Mesodermal cell (in vitro differentiated cells): ENCODE measurements around the gene FHOD1.

Experiments
- H3K27ac ChIP-seq: 2 replicates; pipeline ENCODE4 v1.7.0; 2013; ENCODE audit warnings: mild to moderate bottlenecking, low read depth, low read length, moderate library complexity; ENCODE audit not compliant: severe bottlenecking
- H3K36me3 ChIP-seq: 2 replicates; pipeline ENCODE4 v1.7.1; 2013; ENCODE audit warnings: mild to moderate bottlenecking, low read length, moderate library complexity; ENCODE audit not compliant: control insufficient read depth, insufficient read depth
- H3K4me1 ChIP-seq: one replicate; pipeline ENCODE4 v1.7.1; 2013; ENCODE audit warnings: mild to moderate bottlenecking, low read length; ENCODE audit not compliant: insufficient read depth, control insufficient read depth, poor library complexity, severe bottlenecking
- H3K4me3 ChIP-seq: 2 replicates; pipeline ENCODE4 v1.7.0; 2013; ENCODE audit warnings: low read length, control low read depth, mild to moderate bottlenecking; ENCODE audit not compliant: insufficient read depth, poor library complexity, severe bottlenecking; ENCODE audit errors: extremely low read depth
- H3K9me3 ChIP-seq: 2 replicates; pipeline ENCODE4 v1.7.1; 2013; ENCODE audit warnings: mild to moderate bottlenecking, low read length, moderate library complexity; ENCODE audit not compliant: control insufficient read depth
- WGBS, 2 experiments: methylation state at CpG; one replicate each; pipeline ENCODE4 v1.1.5; 2013; ENCODE audit warnings: missing lambda C conversion rate in 2 of 2; ENCODE audit not compliant: insufficient coverage in 2 of 2; 5-methylcytosine and 5-hydroxymethylcytosine counted together

Gene FHOD1

DNA sequence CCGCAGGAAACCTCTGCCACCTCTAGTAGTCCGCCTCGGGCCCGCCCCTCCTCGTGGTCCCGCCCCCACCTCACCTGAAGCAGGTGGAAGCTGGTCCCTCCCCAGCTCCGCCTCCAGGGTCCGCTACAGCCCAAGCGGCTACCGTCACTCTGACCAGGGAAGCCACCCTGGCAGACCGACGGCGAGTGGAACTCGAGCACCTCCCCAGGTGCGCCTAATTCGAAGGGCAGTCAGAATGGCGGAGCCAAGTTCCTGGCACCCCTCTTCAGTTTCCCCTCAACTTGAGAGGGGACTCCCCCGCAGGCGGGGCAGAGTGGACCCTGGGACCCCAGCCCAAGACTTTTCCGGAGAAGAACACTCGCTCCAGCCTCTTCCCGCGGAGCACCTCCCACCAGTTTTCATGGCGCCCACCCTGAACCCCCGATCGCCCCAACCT lies 507 bp downstream of the FHOD1 start:
- Histone ChIP-seq H3K4me1 (peaks cover 49% of the 10 kb centered on the region), H3K27ac (peak overlapping the region; percentile 96), H3K9me3 (no peaks in the 10 kb centered on the region), H3K36me3 (peaks cover 8% of the 10 kb centered on the region), H3K4me3 (peak overlapping the region; percentile 86)
- WGBS, 2 experiments = 0% methylated on average over 20 to 22 of the region's 26 CpGs

DNA sequence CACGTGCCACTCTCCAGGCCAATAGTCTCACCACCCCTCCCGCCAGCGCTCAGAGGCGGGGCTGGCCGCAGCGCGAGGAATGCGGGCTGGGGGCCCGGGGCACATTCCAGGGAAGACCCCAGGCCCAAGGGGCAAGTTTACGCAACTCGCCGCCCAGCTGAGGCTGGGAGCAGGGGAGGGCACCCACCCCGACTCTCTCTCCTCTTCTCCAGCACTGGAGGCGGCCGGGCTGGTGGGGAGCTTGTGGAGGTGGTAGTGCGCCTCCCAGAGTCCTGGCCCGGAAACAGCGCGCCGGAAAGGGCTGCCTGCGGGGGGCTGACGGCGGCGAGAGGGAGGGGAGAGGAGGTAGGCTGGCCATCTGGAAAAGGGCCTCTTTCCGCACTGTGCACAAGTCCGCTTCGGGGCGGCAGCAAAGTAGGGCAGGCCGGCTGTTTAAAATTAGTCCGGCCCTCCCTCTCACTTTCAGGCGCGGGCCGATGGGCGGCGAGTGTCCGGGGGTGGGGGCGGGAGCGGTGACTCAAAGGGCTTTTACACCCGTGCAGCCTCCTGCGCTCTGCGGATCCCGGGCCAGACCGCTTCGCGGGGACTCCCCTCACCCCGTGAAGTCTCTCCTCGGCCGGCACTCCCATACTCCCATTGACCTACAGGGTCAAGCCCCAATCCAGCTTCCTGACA lies 1.1 kb downstream of the FHOD1 start:
- WGBS, 2 experiments = 0 to 1% methylated on average over 27 to 34 of the region's 48 CpGs
- Histone ChIP-seq H3K27ac (peak overlapping the region; percentile 96), H3K36me3 (peaks cover 8% of the 10 kb centered on the region)

DNA sequence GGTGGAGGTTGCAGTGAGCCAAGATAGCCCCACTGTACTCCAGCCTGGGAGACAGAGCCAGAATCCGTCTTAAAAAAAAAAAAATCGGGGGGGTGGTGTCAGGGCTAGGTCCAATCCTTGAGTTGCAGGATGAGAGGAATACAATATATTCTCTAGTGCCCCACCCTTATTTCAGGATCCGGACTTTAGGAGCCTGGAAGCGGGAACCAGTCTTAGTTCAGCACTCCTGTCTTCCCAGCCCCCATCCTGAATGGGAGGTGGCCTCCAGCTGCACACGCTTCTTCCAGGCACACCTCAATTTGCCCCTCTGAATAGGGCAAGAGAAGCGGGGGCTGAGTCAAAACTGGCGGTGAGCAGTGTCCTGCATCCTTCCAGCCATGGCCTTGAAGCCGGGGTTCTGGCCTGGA lies 1.6 kb downstream of the FHOD1 start:
- H3K4me3 ChIP-seq = peak overlapping the region; percentile 86
- H3K9me3 ChIP-seq = no peaks in the 10 kb centered on the region
- 15 to 32% methylated on average over 5 to 7 of the region's 8 CpGs for WGBS, 2 experiments
- H3K36me3 ChIP-seq = peaks cover 8% of the 10 kb centered on the region
- H3K4me1 ChIP-seq = peaks cover 57% of the 10 kb centered on the region
- H3K27ac ChIP-seq = peak overlapping the region; percentile 96

More for the DNA sequence above, 1.1 kb downstream of the FHOD1 start:
- Histone ChIP-seq H3K4me1 (peaks cover 54% of the 10 kb centered on the region), H3K9me3 (no peaks in the 10 kb centered on the region), H3K4me3 (peak overlapping the region; percentile 86)

DNA sequence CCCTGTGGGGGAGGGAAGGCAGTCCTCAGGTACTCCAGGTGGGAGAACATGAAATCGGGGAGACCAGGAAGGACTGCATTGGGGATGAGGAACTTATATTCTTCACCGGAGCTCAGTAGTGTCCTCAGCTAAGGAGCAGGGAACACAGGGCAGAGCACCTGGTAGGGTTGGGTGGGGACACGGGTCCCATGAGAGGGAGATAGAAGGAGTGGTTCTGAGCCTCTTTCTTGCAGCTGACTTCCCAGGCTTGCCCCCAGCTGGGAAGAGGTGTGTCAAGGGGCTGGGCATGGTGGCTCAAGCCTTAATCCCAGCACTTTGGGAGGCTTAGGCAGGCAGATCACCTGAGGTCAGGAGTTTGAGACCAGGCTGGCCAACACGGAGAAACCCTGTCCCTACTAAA lies 2.1 kb downstream of the FHOD1 start:
- H3K9me3 ChIP-seq = no peaks in the 10 kb centered on the region
- WGBS, 2 experiments = 84 to 88% methylated on average over 3 to 4 of the region's 4 CpGs
- H3K4me1 ChIP-seq = peaks cover 62% of the 10 kb centered on the region
- H3K27ac ChIP-seq = peak overlapping the region; percentile 96
- peak overlapping the region; percentile 86 for H3K4me3 ChIP-seq
- peaks cover 8% of the 10 kb centered on the region for H3K36me3 ChIP-seq

DNA sequence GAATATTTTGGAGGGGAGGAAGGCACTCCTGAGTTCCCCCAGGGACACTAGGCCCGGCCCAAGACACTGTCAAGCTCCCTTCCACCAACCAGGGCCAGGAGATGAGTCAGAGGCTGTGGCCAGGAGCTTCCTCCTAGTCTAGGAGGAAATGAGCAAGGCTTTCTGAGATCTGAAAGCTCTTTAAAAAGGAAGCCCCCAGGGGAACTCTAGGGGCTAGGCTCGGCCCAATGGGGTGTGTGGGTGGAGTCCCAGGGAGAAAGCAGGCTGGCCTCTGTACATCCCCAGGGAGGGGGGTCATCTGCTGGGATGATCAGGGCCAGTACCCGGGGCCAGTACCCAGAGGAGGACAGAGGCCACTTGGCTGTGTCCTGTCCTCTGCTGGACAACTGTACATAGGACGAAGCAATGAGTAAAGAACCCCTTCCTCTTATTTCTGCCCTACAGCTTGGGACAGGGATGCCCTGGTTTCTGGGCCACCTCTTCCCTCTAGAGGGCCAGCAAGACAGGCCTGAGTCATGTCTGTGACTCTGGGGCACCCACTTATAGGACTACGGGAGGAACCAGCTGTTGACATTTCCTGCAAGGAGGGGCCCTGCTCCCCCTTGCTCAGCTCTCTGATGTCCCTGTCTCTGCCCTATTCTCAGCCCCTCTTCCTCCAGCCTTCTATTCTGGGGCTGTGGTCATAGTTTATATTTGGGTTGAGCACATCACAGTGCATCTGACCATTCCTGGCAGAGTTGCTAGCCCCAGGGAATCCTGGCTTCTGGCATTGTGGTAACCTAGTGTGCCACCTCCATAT lies 2.7 kb downstream of the FHOD1 start:
- WGBS, 2 experiments = 56 to 72% methylated on average over 4 to 5 of the region's 5 CpGs
- H3K36me3 ChIP-seq = peaks cover 13% of the 10 kb centered on the region
- peaks cover 68% of the 10 kb centered on the region for H3K4me1 ChIP-seq
- peak overlapping the region; percentile 86 for H3K4me3 ChIP-seq
- no peaks in the 10 kb centered on the region for H3K9me3 ChIP-seq
- H3K27ac ChIP-seq = peak overlapping the region; percentile 96

DNA sequence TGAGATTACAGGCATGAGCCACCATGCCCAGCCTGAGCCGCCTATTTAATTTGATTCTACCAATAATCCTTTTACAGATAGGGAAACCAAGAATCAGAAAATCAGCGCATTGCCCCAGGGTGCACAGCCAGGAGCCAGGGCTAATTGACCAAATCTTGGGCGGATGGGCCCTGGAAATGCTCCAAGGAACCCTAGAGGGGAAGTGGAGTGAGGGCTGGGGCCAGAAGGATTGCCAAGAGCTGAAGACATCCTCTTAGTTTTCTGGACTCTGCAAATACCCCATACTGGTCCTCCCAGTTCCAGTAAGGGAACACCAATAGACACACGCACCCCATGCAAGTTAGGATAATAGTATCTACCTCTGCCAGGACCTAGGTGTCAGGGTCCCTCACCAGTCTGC lies 3.8 kb downstream of the FHOD1 start:
- Histone ChIP-seq H3K36me3 (peaks cover 23% of the 10 kb centered on the region), H3K9me3 (no peaks in the 10 kb centered on the region), H3K27ac (peak overlapping the region; percentile 96), H3K4me3 (no peak overlapping the region), H3K4me1 (peaks cover 67% of the 10 kb centered on the region)
- 95 to 98% methylated on average over 4 of the region's 4 CpGs for WGBS, 2 experiments

DNA sequence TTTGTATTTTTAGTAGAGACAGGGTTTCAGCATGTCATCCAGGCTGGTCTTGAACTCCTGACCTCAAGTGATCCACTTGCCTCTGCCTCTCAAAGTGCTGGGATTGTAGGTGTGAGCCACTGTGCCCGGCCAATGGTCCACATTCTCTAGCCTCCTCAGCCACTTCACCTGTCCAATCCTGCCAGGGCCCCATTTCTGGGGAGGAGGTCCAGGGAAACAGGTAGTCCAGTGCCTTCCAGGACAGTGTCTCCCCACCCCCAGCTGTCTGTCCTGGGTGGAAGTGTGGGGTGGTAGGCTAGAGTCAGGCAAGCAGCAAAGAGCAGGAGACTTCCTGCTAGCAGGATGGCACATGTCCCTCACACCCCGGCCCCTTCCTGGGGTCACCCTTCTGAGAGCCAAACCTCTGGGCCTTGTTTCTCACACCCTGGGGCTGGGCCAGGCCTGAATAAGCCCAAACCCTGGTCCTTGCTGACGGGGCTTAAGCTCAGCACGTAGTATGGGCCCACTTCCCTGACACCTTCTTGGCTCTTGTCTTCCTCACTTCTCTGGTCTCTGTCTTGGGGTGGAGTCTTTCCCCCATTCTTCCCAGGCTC lies 5.0 kb downstream of the FHOD1 start:
- WGBS, 2 experiments = 87 to 93% methylated on average over 3 of the region's 4 CpGs
- peak overlapping the region; percentile 97 for H3K27ac ChIP-seq
- peaks cover 36% of the 10 kb centered on the region for H3K36me3 ChIP-seq
- H3K4me3 ChIP-seq = no peak overlapping the region
- peaks cover 58% of the 10 kb centered on the region for H3K4me1 ChIP-seq
- H3K9me3 ChIP-seq = no peaks in the 10 kb centered on the region

DNA sequence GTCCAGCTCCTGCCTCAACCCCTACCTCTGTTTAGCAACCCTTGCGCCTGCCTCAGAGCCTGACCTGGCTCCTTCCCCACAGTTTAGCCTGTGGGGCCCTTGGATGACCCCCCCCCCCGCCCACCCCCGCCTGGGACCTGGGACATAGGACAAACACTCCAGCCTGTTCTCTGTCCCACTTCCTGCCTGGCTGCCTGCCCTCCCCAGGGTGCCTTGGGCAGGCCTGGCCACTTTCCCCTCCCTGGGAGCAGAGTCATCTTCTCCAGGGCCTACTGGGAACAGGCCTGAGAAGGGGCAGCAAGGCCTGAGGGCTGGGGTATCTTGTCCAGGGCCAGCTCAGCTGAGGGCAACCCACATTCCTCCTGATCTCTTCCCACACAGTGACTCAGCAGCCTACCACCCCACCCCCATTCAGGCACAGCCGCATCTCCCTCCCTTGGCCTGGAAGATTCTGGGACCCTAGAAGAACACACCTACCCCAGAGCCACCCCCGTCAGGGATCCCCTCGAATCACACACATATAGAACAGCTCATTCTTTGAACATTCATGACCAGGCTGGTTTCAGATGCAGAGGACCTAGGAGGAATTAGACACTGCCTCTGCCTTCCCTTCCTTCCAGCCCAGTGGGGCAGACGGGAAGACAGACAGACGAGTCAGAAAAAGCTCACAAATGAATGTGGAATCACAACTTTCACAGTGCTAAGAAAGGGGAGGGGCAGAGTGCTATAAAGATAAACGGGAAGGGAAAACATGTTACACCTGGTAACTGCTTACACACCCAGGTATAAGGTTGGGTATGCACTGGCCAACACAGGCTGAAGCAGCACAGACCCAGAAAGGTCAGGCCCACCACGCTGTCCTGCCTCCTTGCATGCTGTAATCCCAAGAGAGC lies 6.0 kb downstream of the FHOD1 start:
- Histone ChIP-seq H3K9me3 (no peaks in the 10 kb centered on the region), H3K4me3 (no peak overlapping the region), H3K4me1 (peaks cover 58% of the 10 kb centered on the region), H3K36me3 (peaks cover 45% of the 10 kb centered on the region), H3K27ac (peak overlapping the region; percentile 97)
- WGBS, 2 experiments = 75 to 79% methylated on average over 3 to 6 of the region's 10 CpGs

DNA sequence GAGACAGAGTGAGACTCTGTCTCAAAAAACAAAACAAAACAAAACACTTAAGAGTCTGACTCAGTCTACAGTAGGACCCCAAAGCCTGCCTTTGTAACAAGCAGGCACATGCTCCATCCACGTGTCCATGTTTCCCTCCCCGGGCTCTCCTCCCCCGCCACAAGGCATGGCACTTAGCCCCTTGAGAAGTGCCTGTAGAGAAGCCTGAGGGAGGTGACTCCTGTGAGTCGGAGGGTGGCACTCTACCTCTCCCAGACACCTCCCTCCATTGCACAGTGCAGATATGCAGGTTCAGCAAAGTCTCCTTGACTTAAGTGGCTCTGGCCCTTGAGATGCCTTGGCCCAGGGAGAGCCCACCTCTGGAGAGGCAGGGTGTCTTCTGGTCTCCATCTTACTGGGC lies 6.8 kb downstream of the FHOD1 start:
- H3K27ac ChIP-seq = peak overlapping the region; percentile 97
- peaks cover 53% of the 10 kb centered on the region for H3K36me3 ChIP-seq
- peaks cover 56% of the 10 kb centered on the region for H3K4me1 ChIP-seq
- no peak overlapping the region for H3K4me3 ChIP-seq
- H3K9me3 ChIP-seq = no peaks in the 10 kb centered on the region
- WGBS, 2 experiments = 75 to 100% methylated on average over 1 of the region's 4 CpGs

DNA sequence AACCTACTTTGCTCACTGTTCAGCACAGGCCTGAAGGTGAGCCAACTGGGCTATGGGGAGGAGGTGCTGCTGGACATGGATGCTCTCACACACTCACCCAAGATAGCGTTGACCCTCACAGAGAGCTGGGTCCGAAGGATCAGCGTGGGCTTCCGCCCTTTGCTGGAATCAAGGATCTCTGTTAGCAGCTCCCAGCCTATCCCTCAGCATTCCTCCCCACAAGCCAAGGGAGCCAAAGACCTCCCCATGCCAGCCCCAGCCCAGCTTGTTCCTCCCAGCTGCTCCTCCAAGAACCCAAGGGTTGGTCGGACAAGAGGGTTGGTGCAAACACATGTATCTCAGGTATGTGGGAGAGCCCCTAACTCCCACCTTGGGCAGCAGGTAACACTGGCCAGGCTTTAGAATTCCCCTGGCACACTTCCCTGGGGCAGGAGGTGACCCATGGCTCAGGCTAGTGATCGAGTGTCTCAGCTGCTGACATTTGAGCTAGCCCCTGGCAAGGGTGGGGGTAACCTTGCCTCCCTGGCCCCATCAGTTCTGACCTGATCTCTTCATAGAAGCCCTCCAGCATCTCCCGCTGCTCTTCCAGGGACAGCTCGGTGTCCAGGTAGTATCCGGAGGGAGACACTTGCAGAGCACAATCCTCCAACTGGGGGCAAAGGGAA lies 8.3 kb downstream of the FHOD1 start:
- Histone ChIP-seq H3K27ac (no peak overlapping the region), H3K9me3 (no peaks in the 10 kb centered on the region), H3K4me3 (no peak overlapping the region), H3K36me3 (peaks cover 68% of the 10 kb centered on the region), H3K4me1 (peaks cover 41% of the 10 kb centered on the region)
- WGBS, 2 experiments = 100% methylated on average over 6 of the region's 9 CpGs
